Stimulated activated CD4-positive, alpha-beta T cell treated with anti-CD3 and anti-CD28 coated beads, Interleukin-1b, Interleukin-23, amount 100 ng/mL, for 4 hours (primary cell): ENCODE results near the gene TBX1.
A peak's percentile ranks its signal among the peaks of the same experiment; 100 is the strongest.
"Not testable (repeated sequence)": the region's sequence is repeated elsewhere in the genome, so short reads cannot be mapped to it uniquely, and the experiment has no call there.

Experiments used
- DNase-seq, 2 donors: peaks; one replicate each; pipeline ENCODE4 v3.0.0-alpha.2; 2020; ENCODE audit warnings: low read depth in 2 of 2

Gene TBX1

DNA sequence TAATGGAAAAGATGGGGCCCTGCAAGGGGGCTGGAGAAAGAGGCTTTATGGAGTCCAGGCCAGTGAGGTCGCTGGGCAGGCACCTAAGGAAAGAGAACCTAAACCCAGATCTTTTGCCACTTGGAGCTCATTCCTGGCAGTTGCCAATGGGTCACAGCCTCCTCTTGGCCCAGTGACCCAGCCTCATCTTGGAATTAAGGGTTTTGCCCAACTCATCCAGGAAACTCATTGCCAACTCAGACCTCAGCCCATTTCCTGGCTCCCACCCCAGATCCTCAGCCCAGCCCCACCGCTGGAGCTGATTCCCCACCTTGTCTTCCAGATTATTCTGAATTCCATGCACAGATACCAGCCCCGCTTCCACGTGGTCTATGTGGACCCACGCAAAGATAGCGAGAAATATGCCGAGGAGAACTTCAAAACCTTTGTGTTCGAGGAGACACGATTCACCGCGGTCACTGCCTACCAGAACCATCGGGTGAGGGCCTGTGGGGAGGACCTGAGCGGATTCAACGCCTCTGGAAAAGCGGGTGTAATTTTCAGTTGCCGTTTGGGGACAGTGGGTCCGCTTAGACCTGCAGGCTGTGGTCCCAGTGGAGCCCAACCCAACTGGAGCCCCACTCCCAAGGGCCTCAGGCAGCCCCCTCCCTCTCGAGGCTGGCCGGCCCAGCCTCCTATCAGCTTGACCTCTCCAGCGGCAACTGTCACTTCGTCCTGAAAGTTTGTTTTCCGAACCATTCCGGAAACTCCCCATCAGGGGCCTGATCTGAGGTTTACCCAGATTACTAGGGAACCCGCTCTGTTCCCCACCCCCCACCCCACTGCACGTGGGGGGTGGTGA, 4.3 kb downstream of the TBX1 start:
- no peak for DNase-seq

DNA sequence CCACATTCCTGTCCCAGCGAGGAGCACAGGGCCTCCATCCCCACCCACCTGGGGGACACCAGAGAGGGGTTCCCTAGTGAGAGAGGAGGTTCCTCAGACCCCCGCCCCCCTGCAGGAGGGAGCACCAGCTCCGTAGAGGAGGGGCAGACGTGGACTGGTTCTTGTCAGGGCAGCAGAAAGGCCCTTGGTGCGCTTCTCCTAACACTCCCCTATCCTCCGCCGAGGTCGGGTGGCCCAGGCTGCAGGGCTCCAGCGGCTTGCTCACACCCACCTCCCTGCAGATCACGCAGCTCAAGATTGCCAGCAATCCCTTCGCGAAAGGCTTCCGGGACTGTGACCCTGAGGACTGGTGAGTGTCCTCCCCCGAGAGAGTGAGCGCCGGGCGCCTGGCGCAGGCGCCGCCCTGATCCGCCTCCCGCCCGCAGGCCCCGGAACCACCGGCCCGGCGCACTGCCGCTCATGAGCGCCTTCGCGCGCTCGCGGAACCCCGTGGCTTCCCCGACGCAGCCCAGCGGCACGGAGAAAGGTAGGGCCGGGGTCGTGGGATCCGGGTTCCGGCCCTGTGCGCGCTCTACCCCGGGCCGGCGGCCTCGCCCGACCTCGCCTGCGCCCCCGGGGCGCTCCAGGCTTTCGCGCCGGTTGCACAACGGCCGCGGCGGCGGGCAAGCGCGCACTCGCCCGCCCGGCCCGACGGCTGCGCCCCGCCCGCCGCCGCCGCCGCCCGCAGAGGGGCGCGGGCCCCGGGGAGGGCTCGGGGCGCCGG, 5.1 kb downstream of the TBX1 start:
- DNase-seq = no peak

DNA sequence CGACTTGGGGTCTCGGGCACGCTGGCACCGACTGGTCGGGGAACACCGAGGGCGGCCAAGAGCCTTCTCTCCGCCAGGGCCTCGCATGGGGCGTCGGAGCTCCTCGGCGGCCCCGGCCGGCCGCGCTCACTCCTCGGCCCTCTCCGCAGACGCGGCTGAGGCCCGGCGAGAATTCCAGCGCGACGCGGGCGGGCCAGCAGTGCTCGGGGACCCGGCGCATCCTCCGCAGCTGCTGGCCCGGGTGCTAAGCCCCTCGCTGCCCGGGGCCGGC, 5.6 kb downstream of the TBX1 start:
- DNase-seq = no peak

DNA sequence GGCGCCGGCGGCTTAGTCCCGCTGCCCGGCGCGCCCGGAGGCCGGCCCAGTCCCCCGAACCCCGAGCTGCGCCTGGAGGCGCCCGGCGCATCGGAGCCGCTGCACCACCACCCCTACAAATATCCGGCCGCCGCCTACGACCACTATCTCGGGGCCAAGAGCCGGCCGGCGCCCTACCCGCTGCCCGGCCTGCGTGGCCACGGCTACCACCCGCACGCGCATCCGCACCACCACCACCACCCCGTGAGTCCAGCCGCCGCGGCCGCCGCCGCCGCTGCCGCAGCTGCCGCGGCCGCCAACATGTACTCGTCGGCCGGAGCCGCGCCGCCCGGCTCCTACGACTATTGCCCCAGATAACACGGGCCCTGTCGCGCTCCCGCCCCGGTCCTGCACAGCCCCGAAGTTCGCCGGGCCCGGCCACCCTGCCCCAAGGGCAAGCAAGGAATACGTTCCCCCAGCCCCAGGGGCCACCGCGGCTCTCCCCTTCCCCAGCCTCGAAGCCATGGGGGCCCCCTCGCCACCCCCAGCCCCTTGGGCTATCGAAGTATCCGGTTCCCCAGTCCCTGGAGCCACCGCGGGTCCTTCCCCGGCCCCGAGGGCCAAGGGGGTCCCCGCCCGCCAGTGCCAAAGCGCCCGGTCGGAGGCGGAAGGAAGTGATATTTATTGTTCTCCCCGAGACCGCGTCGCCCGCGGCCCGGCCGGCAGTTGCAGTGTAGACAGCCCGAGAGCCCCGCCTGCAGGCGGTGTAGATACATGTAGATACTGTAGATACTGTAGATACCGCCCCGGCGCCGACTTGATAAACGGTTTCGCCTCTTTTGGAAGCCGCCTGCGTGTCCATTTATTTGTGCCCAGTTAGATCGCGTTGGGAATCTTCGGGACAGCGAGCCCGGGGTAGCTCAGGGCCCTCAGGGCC, 6.2 kb downstream of the TBX1 start:
- peak; percentile 23 to 40 for DNase-seq

DNA sequence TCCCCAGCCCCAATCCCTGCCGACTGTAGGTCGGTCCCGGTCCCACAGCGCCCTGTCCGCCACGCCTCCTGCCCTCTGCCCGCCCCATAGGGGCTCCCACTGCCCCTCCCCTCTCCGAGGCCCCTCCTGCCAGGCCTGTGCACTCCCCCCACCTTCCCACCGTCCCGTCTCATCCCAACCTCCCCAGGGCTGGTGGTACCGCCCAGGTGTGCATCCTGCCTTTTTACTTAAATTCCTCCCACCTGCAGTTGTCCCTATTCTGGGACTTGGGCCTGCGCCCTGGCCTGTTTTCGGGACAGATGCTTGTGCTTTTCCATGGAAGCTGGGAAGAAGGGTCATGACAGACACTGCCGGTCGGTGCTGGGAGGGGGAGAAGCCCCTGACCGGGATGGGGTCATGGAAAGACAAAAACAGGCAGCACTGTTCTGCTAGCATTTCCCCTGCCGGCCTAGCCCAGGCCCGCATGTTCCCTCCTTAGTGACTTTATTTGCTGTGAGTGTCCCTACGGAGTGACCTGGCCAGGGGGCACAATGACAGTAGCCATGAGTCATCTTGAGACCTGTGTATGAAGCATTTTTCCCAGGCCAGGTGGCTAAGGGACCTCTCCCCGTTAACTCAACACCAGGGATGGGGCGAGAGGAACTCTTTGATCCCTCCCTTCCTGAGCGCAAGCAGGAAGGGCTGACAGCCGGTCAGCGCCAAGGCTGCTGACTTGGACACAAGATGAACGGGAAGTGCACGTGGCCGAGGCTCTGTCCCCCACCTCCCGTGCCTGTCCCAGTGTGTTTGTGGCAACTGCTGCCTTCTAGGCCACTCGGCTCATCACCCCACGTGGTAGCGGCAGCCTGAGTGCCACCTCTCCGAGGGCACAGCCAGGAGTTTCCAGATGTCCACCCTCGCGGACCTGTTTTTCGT, 7.1 kb downstream of the TBX1 start:
- DNase-seq = no peak

DNA sequence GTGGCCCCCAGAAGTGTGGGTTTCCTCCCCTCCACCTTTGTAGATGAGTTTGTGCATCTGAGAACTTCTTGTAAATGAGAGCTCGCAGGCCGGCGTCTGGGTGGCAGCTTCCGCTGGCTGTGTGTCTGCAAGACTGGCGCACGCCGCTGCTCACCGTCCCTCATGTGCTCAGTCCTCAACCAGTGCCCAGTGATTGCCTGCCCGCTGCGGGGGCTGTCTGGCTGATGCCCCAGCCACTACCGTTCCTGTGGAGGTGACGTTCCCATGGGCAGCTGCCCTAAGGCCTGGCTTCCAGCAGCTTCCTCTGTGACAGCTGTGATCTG, 8.8 kb downstream of the TBX1 start:
- no peak for DNase-seq

DNA sequence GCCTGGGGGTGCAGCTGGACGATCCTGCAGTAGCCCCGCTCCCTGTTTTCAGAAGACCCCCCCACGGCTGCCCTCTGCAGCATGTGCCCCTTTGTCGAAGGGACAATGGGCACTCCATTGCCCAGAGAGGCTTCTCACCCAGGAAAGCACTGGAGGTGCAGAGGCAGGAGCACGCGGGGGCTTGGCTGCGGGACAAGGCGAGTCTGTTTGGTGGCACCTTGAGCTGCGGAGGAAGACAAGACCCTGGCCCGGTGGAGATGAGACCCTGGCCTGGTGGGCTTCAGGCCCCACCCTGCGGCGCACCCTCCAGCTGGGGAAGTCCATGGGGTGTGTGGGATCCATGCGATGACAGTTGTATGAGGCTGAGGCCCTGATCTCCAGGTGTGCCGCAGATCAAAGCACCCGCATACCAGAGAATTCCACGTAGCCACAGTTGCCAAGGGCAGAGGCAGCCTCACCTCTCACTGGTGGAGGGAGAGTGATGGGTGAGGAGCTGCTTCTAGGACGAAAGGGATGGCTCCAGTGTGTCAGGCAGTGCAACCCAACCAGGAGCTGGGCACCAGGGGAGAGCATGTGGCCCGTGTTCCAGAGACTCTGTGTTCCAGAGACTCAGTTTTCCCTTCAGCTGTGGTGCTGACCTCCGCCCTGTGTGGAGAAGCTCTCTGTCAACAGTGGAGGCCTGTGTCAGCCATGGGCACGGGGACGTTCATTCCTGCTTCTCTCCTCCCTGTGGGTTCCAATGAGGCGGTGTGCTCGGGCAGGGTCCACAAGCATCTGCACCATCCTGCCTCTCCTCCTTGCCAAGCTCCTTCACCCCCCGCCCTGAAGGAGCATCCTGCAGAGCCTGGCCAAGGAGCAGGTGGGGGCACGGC, 10.0 kb downstream of the TBX1 start:
- no peak for DNase-seq

DNA sequence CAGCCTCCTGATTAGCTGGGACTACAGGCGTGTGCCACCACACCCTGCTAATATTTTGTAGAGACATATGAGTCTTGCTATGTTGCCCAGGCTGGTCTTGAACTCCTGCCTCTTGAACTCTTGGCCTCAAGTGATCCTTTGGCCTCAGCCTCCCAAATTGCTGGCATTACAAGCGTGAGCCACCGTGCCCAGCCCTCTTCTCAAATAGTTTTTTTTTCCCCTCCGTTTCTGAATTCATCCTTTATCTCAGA, 11.8 kb downstream of the TBX1 start:
- DNase-seq = no peak

DNA sequence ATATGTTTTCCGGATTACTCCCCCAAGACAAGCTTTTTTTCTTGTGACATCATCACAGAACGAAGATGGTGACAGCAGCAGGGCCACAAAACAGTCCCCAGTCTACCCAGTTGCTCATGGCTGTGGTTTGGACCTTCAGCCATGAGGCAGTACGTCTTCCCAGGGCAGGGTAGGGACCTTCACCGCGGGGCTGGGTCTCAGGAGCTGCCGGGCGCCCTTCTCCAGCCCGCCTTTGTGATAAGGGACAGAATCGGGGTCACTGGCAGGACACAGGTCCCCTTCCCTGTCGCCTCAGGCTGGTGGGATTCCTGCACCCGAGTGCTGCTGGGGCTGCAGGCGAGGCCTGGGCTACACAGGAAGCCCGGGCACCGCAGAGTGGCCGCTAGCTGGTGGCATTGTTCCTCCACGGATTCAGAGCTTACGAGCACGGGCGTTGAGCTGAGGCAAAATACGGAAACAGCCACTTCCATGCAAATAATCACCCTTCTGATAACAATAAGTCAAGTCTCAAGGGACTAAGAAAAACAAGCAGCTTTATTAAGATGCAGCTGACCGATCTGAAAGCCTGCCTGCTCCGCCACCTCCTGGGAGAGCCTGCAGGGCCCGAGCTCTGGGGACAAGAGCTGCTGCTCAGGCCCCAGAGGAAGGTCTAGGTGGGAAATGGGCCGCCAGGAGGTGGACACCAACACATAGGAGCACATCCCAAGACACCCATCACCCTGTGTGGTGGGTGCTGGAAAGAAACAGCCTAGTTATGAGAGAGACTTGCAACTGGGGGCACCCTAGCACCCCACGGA, 12.3 kb downstream of the TBX1 start:
- DNase-seq = no peak

DNA sequence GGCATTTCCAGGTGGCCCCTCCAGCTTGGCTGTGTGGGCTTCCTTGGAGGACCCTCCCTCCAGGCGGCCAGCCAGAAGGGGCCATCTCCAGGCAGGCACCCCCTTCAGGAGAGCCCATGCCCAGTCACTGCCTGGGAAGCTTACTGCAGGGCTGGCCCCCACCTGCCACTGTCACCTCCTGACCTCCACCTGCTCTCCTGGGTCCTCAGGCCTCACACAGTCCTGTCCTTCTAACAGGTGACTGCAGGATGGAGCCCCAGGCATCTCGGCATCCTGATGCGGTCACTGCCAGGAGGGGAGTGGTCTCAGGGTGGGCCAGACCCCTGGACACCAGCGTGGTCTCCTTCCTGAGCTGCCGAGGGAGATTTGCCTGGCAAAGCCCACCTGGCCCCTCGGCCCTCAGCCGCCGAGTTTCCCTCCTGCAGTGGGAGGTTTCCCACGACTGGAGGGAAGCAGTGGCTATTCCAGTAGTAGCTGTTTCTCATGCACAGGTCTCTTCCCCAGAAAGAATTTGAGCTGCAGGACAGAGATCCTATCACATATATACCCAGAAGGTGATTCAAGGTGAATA, 13.0 kb downstream of the TBX1 start:
- no peak for DNase-seq

DNA sequence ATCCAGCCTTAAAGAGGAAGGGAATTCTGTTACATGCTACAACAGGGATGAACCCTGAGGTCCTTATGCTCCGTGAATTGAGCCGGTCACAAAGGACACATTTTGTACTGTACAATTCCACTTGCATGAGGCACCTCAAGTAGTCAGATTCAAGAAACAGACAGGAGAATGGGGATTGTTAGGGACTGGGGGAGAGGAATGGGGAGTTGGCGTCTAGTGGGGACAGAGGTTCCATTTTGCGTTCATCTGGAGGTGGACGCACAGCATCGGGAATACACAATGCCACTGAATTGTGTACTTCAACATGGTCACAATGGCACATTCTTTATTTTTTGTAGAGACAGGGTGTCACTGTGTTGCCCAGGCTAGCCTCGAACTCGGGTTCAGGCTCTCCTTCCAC, 14.1 kb downstream of the TBX1 start:
- DNase-seq = no peak

DNA sequence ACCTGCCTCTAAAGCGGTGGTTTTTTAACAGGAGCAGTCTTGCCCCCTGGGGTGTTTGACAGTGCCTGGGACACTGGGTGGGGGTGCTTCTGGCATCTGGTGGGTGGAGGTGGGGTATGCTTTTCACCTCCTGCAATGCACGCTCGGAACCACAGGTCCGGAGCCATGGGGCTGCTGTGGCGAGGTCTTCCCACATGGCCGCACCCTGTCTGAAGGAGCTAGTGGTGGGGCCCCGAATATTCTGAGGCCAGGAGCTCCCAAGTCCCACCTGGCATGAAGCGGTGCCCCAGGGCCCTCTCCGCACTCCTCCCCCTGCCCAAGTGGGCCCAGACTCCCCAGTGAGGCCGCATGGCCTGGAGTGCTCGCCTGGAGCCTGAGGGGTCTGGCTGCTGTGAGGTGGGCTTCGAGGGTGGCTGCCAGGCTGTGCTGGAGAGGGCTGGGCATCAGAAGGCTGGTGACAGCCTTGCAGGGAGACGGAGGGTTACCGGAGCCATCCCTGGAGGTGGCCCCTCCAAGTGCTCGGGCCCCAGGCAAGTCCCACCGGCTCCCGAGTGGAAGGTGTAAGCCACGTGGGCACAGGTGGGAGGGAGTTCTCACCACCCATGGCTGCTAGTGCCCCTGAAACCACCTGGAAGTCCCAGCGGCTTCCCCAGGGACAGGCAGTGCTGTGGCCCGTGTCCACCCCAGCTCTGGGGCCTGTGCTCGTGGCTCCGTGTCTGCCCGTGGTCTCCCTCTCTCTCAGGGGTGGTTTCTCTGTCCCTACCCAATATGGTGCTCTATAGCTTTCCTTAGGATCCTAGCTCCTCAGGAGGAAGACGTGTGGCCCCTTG, 15.1 kb downstream of the TBX1 start:
- DNase-seq = no peak

DNA sequence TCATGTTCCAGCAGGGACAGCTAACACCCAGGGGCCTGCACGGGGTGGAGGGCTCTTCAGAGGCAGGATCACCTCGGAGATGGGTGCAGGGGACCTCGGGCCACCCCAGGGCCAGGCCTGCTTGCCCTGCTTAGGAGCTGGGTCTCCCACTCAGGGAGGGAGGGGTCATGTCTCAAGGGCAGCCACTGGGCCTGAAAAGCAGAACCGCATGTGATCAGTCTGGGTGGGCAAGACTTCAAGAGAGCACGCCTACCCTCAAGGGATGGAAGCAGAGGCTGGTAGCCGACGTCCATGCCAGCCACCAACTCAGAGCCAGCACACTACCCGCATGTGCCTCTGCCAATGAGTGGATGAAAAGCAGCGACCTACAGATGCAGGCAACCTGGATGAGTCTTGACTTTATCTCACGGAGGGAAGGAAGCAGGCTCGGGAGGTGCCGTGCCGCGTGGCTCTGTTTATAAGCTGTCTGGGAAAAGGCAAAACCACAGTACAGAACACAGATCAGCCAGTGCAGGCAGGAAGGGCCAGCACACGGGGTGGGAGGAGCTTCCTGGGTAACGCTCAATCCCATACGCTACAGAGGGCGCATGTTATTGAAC, 16.0 kb downstream of the TBX1 start:
- no peak for DNase-seq

DNA sequence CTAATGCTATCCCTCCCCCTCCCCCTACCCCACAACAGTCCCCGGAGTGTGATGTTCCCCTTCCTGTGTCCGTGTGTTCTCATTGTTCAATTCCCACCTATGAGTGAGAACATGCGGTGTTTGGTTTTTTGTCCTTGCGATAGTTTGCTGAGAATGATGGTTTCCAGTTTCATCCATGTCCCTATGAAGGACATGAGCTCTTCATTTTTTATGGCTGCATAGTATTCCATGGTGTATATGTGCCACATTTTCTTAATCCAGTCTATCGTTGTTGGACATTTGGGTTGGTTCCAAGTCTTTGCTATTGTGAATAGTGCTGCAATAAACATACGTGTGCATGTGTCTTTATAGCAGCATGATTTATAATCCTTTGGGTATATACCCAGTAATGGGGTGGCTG, 16.6 kb downstream of the TBX1 start:
- DNase-seq = not testable (repeated sequence)

DNA sequence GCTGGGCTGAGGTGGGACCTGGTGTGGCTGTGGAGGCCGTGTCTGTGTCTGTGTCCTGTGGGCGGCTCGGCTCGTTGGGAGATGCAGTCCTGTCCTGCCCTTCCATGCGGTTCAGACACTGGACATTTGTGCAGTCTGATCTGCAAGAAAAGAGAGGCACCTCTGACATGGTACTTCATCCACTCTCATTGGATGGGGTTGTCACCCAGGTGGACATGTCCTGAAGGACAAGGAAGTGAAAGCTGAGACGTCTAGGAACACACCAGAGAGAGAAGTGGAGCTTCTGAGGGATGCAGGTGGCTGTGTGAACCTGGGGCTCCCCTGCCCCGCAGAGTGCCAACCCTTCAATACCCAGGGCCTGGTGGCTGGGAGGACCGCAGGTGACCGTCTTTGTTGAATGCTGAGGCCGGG, 18.4 kb downstream of the TBX1 start:
- no peak for DNase-seq

DNA sequence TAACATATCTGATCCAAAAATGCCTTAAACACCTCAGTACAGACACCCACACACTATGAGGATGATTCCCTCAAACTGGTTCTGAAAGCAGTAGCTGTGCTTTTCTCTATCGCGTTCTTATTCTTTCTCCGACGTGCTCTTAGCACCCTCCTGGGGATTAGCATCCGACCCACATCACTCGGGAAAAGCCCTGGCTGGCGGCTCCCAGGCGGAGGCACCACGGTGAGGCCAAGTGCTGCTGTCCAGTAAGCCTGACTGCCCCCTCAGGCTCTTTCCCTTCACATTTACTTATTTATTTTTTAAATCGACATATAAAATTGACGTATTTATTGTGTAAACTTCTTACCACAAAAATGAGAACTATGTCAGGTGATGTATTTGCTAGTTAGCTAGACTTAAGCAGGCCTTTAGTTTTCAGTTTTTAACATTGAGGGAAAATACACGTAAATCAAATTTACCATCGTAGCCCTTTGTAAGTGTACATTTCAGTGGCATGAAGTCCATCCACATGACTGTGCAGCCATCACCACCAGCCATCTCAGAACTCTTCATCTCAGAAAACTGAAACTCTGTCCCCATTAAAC, 19.2 kb downstream of the TBX1 start:
- no peak for DNase-seq

DNA sequence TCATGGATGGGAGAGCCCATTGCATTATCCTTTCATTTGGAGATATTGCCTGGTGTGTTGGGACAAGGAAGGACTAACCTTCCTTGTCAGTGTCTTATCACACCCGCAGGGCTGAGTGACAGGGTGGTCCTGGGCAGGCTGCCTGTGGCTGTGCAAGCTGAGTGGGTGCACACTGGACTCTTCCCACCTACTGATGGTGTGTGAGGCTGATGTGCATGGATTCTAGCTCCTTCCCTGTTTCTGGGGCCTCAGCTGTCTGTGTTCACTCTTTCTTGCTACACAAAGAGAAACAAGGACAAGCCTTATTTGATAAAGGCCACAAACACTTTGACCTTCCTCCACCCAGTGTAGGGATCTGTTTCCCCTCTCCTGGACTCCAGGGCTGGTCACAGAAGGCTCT, 22.0 kb downstream of the TBX1 start:
- no peak for DNase-seq
